Skeletal muscle tissue (tissue), 4 donors: Measurements from ENCODE around the gene ALG6. TPM values are rescaled to one million over a fixed set of nuclear protein-coding genes. Genes with fewer than 3 reads are reported as not detected.

ENCODE experiments used
- H3K27ac ChIP-seq: one replicate; pipeline ENCODE4 v1.7.0; 2013; ENCODE audit warnings: mild to moderate bottlenecking, low read depth, low read length, inconsistent platforms
- H3K27me3 ChIP-seq, 3 donors: one replicate each; pipeline ENCODE4 v1.7.0; 2013; ENCODE audit warnings: low read length in 3 of 3; ENCODE audit not compliant: control insufficient read depth in 3 of 3, insufficient read depth in 3 of 3
- H3K36me3 ChIP-seq, 3 donors: one replicate each; pipeline ENCODE4 v1.7.0; 2013; ENCODE audit warnings: low read length in 3 of 3; ENCODE audit not compliant: control insufficient read depth in 3 of 3, insufficient read depth in 3 of 3
- H3K4me1 ChIP-seq, 3 donors: one replicate each; pipeline ENCODE4 v1.7.0; 2013; ENCODE audit warnings: low read length in 3 of 3, mild to moderate bottlenecking in 3 of 3; ENCODE audit not compliant: control insufficient read depth in 3 of 3, insufficient read depth in 3 of 3
- H3K4me3 ChIP-seq, 3 donors: one replicate each; pipeline ENCODE4 v1.7.0; 2013; ENCODE audit warnings: low read length in 3 of 3
- H3K9ac ChIP-seq, 3 donors: one replicate each; pipeline ENCODE4 v1.7.0; 2013; ENCODE audit warnings: low read length in 3 of 3, mild to moderate bottlenecking in 3 of 3, moderate library complexity in 2 of 3, low read depth in 1 of 3
- H3K9me3 ChIP-seq, 3 donors: one replicate each; pipeline ENCODE4 v1.7.0; 2013; ENCODE audit warnings: low read length in 3 of 3; ENCODE audit not compliant: control insufficient read depth in 3 of 3
- total RNA-seq: library from RNA; depleted of rRNA; stranded (reverse); fragments of >200 nt; gene quantifications from one replicate; pipeline ENCODE4 v1.2.3, GENCODE V29; 2014
- donor health status: Osteomylitis.

Gene ALG6
- total RNA-seq, 1 donor from 2014 or later: 43.3 TPM

DNA sequence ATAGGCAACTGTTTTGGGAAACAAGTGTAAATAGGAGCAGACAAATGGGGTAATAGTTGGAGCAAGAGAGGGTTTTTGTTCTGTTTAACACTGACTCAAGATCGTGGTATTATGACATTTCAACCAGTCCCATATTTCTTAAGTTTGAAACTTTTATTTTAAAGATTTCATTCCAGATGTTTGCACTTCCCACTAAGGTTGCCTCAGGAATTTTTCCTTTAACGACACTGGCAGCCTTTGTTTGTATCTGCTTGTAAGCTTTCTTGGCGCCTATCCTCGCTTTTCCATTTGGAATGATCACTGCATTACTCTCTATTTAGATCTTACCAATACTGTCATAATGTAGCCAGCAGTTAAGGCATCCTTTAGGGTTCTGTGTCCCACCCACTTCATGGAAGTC lies 67.7 kb downstream of the ALG6 start:
- Histone ChIP-seq H3K27me3 (no peaks in the 10 kb centered on the region), H3K4me1 (no peaks in the 10 kb centered on the region), H3K27ac (no peak overlapping the region)

DNA sequence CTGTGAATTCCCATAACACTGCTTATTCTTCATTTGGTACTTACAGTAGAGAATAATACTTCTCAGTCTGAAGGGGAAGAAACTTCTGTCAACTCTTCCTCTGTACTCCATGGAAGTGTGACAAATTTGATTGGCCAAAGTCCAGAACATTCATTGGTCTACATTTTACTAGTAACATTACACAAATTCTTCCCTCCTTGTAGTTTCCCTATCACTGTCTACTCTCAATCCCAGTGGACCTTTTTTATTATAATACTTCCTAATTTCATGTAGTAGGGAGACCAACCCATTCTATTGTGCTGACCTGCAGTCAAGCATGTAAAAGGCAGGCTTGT lies 74.7 kb downstream of the ALG6 start:
- no peaks in the 10 kb centered on the region for H3K36me3 ChIP-seq
- no peaks in the 10 kb centered on the region for H3K4me1 ChIP-seq
- H3K27ac ChIP-seq: no peak overlapping the region
- H3K27me3 ChIP-seq: no peaks in the 10 kb centered on the region
- H3K9ac ChIP-seq: no peak overlapping the region
- H3K4me3 ChIP-seq: no peak overlapping the region
- H3K9me3 ChIP-seq: no peaks in the 10 kb centered on the region

More for the DNA sequence above, 67.7 kb downstream of the ALG6 start:
- peaks cover 0 to 3% (median 0%) of the 10 kb centered on the region in 3 donors for H3K9me3 ChIP-seq
- H3K36me3 ChIP-seq: peaks cover 0 to 3% (median 0%) of the 10 kb centered on the region in 3 donors
- H3K9ac ChIP-seq: no peak overlapping the region
- no peak overlapping the region for H3K4me3 ChIP-seq

- no peak overlapping the region for H3K9ac ChIP-seq
- no peaks in the 10 kb centered on the region for H3K27me3 ChIP-seq
- H3K27ac ChIP-seq: no peak overlapping the region
- no peaks in the 10 kb centered on the region for H3K36me3 ChIP-seq
- H3K4me3 ChIP-seq: no peak overlapping the region
- no peaks in the 10 kb centered on the region for H3K4me1 ChIP-seq
- no peaks in the 10 kb centered on the region for H3K9me3 ChIP-seq
Measured at GRCh38 chr1:63448731-63449246, 81.4 kb downstream of the ALG6 start.

DNA sequence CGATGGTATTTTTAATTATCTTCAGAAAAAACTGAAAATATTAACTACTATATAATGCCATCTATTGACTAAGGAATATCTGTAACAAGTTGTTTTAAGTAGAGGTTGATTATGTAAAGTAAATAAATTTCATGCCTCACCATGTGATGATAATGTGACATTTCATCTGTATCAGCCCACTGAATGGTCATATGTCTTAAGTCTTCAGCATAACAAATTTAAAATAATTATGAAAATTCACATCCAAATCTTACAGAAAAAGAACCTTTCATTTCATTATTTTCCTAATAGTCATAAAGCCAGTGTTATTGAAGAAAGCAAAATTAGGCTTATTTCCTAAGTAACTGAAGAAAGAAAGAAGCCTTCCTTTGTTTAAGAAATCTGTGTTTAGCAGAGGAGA lies 83.0 kb downstream of the ALG6 start:
- no peak overlapping the region for H3K4me3 ChIP-seq
- H3K27me3 ChIP-seq: no peaks in the 10 kb centered on the region
- no peaks in the 10 kb centered on the region for H3K9me3 ChIP-seq
- H3K9ac ChIP-seq: no peak overlapping the region
- H3K36me3 ChIP-seq: no peaks in the 10 kb centered on the region
- H3K4me1 ChIP-seq: no peaks in the 10 kb centered on the region
- H3K27ac ChIP-seq: no peak overlapping the region

DNA sequence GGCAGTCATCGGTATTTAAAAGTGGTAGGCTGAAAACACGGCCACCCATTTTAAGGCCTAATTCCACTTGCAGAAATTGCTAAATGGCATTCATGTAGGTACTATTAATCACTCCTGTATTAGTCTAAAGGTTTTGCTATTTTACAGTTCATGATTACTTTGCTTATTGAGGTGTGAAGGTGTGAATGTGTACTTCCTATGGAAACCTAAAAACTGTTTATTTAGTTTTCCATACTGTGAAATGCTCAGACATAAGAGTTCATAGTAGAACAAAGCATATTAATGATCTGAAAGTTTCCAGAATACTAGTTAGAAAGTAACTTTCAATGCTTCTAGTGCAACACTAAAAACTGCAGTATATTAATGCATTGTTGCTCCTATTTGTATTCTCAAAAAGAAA lies 85.8 kb downstream of the ALG6 start:
- no peaks in the 10 kb centered on the region for H3K36me3 ChIP-seq
- no peak overlapping the region for H3K4me3 ChIP-seq
- no peaks in the 10 kb centered on the region for H3K9me3 ChIP-seq
- H3K9ac ChIP-seq: no peak overlapping the region
- no peaks in the 10 kb centered on the region for H3K27me3 ChIP-seq
- no peaks in the 10 kb centered on the region for H3K4me1 ChIP-seq
- H3K27ac ChIP-seq: no peak overlapping the region

- Histone ChIP-seq H3K27ac (no peak overlapping the region), H3K9me3 (no peaks in the 10 kb centered on the region), H3K4me3 (no peak overlapping the region), H3K36me3 (no peaks in the 10 kb centered on the region), H3K27me3 (no peaks in the 10 kb centered on the region), H3K4me1 (no peaks in the 10 kb centered on the region), H3K9ac (no peak overlapping the region)
Measured at GRCh38 chr1:63454269-63454668, 86.8 kb downstream of the ALG6 start.

DNA sequence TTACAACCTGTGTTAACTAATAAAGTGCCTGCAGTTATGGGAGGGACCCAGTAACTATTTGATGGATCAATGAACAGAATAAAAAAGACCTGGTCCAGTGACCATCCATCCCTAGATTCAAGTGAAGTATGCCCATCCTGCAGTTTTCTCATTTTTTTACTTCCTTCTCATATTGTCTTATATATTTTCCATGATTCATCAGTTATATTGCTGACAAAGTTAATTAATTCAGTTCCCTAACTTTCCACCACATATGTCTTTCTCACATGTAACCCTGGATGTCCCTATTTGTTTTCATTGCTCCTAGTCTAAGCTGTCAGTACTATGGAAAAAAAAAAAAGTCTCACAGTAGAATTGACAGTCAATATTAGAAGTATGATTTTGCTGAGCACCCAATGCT lies 91.3 kb downstream of the ALG6 start:
- H3K27me3 ChIP-seq: no peaks in the 10 kb centered on the region
- H3K36me3 ChIP-seq: no peaks in the 10 kb centered on the region
- H3K27ac ChIP-seq: no peak overlapping the region
- H3K9ac ChIP-seq: no peak overlapping the region
- H3K9me3 ChIP-seq: peaks cover 0 to 9% (median 0%) of the 10 kb centered on the region in 3 donors
- H3K4me1 ChIP-seq: no peaks in the 10 kb centered on the region
- H3K4me3 ChIP-seq: no peak overlapping the region

DNA sequence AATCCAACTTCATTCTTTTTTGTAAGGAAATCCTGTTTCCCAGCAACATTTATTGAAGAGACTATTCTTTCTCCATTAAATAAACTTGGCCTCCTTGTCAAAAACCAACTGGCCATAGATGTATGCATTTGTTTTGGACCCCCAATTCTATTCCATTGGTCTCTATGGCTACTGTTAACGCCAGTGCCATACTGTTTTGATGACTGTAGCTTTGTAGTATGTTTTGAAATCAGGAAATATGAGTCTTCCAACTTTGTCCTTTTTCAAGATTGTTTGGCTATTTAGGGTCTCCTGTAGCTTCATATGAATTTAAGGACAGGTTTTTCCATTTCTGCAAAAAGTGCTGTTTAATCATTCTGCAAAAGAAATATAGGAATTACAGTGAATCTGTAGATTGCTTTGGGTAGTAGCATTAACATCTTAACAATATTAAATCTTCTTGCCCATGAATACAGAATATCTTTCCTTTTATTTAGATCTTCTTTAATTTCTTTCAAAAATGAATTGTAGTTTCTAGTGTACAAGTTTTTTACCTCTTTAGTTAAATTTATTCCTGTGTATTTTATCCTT lies 94.3 kb downstream of the ALG6 start:
- Histone ChIP-seq H3K36me3 (no peaks in the 10 kb centered on the region), H3K4me3 (no peak overlapping the region), H3K27me3 (no peaks in the 10 kb centered on the region), H3K9ac (no peak overlapping the region), H3K9me3 (peaks cover 0 to 9% (median 0%) of the 10 kb centered on the region in 3 donors), H3K4me1 (no peaks in the 10 kb centered on the region), H3K27ac (no peak overlapping the region)

GRCh38 chr1:63463248-63463647 lies 95.8 kb downstream of the ALG6 start:
- Histone ChIP-seq H3K27ac (no peak overlapping the region), H3K4me3 (no peak overlapping the region), H3K9ac (no peak overlapping the region)

GRCh38 chr1:63466181-63466580 lies 98.8 kb downstream of the ALG6 start:
- Histone ChIP-seq H3K4me3 (no peak overlapping the region), H3K4me1 (no peaks in the 10 kb centered on the region), H3K9ac (no peak overlapping the region), H3K36me3 (no peaks in the 10 kb centered on the region), H3K27ac (no peak overlapping the region), H3K27me3 (no peaks in the 10 kb centered on the region), H3K9me3 (peaks cover 0 to 9% (median 0%) of the 10 kb centered on the region in 3 donors)

More at GRCh38 chr1:63463248-63463647, 95.8 kb downstream of the ALG6 start:
- H3K27me3 ChIP-seq: no peaks in the 10 kb centered on the region
- H3K36me3 ChIP-seq: no peaks in the 10 kb centered on the region
- H3K9me3 ChIP-seq: peaks cover 0 to 9% (median 0%) of the 10 kb centered on the region in 3 donors
- no peaks in the 10 kb centered on the region for H3K4me1 ChIP-seq
